ENCODE data around the gene PRKAR2A. TPM values are rescaled to one million over a fixed set of nuclear protein-coding genes. Genes with fewer than 3 reads are reported as not detected.

PRKAR2A gene
- total and polyA plus RNA-seq, 10 of the 15 experiments (the other 5 are each of a cell fraction or from before 2014, with no cell fraction given), result 9.8 to 46.2 (median 13.2) TPM

- POLR2A ChIA-PET, result interaction anchor here (0.6 kb wide), 1 partner anchor 284 kb away, joined by 4 read pairs; no protein-coding TSS in a partner anchor
- RAD21 ChIA-PET (ENCODE audit: unreplicated experiment), result no interaction called here
- no peak for ATAC-seq
- 81% methylated on average over 4 of the region's 4 CpGs for WGBS (ENCODE audit: insufficient coverage, insufficient replicate concordance, low lambda C conversion rate, missing lambda C conversion rate)
- in situ Hi-C loops (cut with MboI) (no loop called here), intact Hi-C loops (cut with micrococcal nuclease; ENCODE audit: unreplicated experiment) (no loop called here)
- H3K4me2 ChIP-seq (ENCODE audit: control insufficient read depth, insufficient read depth), result no peak overlapping the region
- H3K4me3 ChIP-seq, result no peak overlapping the region
- TSS peak; percentile 37 for BruUV-seq (replicated peaks)
- H3K4me1 ChIP-seq (ENCODE audit: control insufficient read depth, insufficient read depth, low read length), result no peaks in the 10 kb centered on the region
- FAIRE-seq, result no peak
- no peaks in the 10 kb centered on the region for H3K27me3 ChIP-seq (replicated peaks in 1 of 2; ENCODE audit: control insufficient read depth in 2 of 2, insufficient read depth in 2 of 2, low read length in 1 of 2)
- CTCF ChIA-PET, result interaction anchor here (1.1 to 2.3 kb wide), 2 partner anchors 8 to 9 kb away, joined by 3 to 10 read pairs; no protein-coding TSS in a partner anchor
- no peaks in the 10 kb centered on the region for H4K20me1 ChIP-seq (ENCODE audit: control insufficient read depth, insufficient read depth)
- H2AFZ ChIP-seq (ENCODE audit: control insufficient read depth, low read depth, low read length), result no peak overlapping the region
- TF ChIP-seq BRCA1 (IDR thresholded peaks at IDR 0.05; ENCODE audit: low read depth, low read length) (no peak), ZBTB11 (CRISPR knock-in tag; IDR thresholded peaks at IDR 0.05) (no peak), ATF7 (IDR thresholded peaks at IDR 0.05; ENCODE audit: low read depth) (no peak), FOXM1 (IDR thresholded peaks at IDR 0.05; ENCODE audit: low read depth, low read length) (no peak), PAX5 (IDR thresholded peaks at IDR 0.05; ENCODE audit: borderline replicate concordance, low read depth, low read length) (no peak), SRF (IDR thresholded peaks at IDR 0.05; ENCODE audit: low read depth in 2 of 2, low read length in 2 of 2) (no peak)
- no peak for DNase-seq (ENCODE audit: low read depth, low spot score)
- H3K36me3 ChIP-seq (ENCODE audit: control insufficient read depth in 2 of 2, insufficient read depth in 2 of 2, low read length in 1 of 2), result peaks cover 4 to 12% of the 10 kb centered on the region in 2 experiments
- SMC1A ChIA-PET (ENCODE audit: uncharacterized antibody, unreplicated experiment), result interaction anchor here (0.6 kb wide), 1 partner anchor 182 kb away, joined by 3 read pairs; no protein-coding TSS in a partner anchor
- H3K79me2 ChIP-seq (ENCODE audit: control insufficient read depth, insufficient read depth, low read length), result no peaks in the 10 kb centered on the region
- H3K9me3 ChIP-seq (replicated peaks; ENCODE audit: control insufficient read depth, insufficient read depth, low read length), result no peaks in the 10 kb centered on the region
- no peak overlapping the region for H3K27ac ChIP-seq (ENCODE audit: control insufficient read depth, insufficient read depth)
- H3K9ac ChIP-seq (ENCODE audit: control insufficient read depth, insufficient read depth, low read length), result no peak overlapping the region
These were observed 100.0 kb downstream of the PRKAR2A start for GRCh38 chr3:48747706-48748105.
